ENCODE data around the gene AIF1.

AIF1 gene

DNA sequence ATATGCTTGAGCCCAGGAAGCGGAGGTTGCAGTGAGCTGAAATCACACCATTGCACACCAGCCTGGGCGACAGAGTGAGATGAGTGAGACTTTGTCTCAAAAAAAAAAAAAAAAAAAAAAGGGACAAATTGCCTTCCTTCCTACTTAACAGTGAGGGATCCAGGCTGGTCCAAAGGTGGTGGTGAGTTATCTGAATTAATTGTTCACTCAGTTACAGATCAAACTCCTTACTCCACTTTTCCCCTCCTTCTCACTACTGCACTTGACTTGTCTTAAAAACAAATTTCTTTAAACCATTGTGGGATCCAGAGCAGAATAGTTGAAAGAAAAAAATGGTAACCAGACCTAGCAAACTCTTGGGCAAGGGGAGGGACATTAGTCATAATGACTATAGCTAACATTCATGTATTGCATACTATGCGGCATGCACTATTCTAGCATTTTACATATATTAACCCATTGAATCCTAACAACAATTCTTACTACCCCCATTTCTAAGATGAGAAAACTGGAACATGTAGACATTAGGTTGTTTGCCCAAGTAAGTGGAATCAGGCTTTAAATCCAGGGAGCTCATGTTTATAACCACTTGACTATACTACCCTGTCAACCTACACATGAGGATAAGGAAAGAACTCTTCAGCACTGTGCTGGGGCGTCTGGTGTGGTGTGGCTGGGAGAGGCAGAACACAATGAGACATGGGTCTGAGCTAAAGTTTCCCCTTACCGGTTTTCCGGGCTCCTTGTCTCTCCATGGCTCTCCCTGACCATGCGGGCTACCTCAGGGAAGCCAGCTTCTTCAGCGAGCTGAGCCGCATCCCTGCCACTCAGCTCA lies 48.3 kb downstream of the AIF1 start:
- in situ Hi-C loops (cut with MboI; ENCODE audit: low sequenced_read_pairs), result no loop called here

GRCh38 chr6:31663961-31664789 lies 49.1 kb downstream of the AIF1 start:
- in situ Hi-C loops (cut with MboI; ENCODE audit: low sequenced_read_pairs), result no loop called here

- in situ Hi-C loops (cut with MboI; ENCODE audit: low sequenced_read_pairs), result no loop called here
Observed at GRCh38 chr6:31664790-31665500, 49.9 kb downstream of the AIF1 start, which contains the start of gene GPANK1. Gene GPANK1, minus strand, starts transcription at chr6:31664997. Its CDS starts 519 bp downstream, at chr6:31664478.

- in situ Hi-C loops (cut with MboI; ENCODE audit: low sequenced_read_pairs), result no loop called here
Observed at GRCh38 chr6:31665501-31666336, 50.7 kb downstream of the AIF1 start, which contains the start of gene CSNK2B. Gene CSNK2B, plus strand, starts transcription at chr6:31666080. Its CDS starts 752 bp downstream, at chr6:31666832.

GRCh38 chr6:31666337-31666965 lies 51.4 kb downstream of the AIF1 start:
- in situ Hi-C loops (cut with MboI; ENCODE audit: low sequenced_read_pairs), result no loop called here

Data from hTERT RPE-1 (cell line).